Uterus (tissue), 4 donors: ENCODE measurements around the gene SNTG2. TPM values are rescaled to one million over a fixed set of nuclear protein-coding genes. Genes with fewer than 3 reads are reported as not detected.

Experiments used
- DNase-seq, 2 donors: peaks; one replicate each; pipeline ENCODE4 v3.0.0-alpha.2; 2019 to 2020
- H3K27ac ChIP-seq, 2 donors: fragments of 200-600 bp; sonication (generic); 1 replicate in 1 of 2; 2 replicates in 1 of 2; pipeline ENCODE4 v1.5.1; 2016 to 2018
- H3K27me3 ChIP-seq, 2 donors: fragments of 200-600 bp; sonication (generic); one replicate each; pipeline ENCODE4 v1.5.1; 2018 to 2019; ENCODE audit warnings: control low read depth in 1 of 2
- H3K36me3 ChIP-seq, 2 donors: fragments of 200-600 bp; sonication (generic); one replicate each; pipeline ENCODE4 v1.5.1; 2019; ENCODE audit warnings: control low read depth in 1 of 2
- H3K4me1 ChIP-seq, 2 donors: fragments of 200-600 bp; sonication (generic); one replicate each; pipeline ENCODE4 v1.5.1; 2018 to 2019; ENCODE audit warnings: control low read depth in 1 of 2
- H3K4me3 ChIP-seq, 2 donors: fragments of 200-600 bp; sonication (generic); 1 replicate in 1 of 2; 2 replicates in 1 of 2; pipeline ENCODE4 v1.5.1; 2018 to 2019; ENCODE audit warnings: mild to moderate bottlenecking in 1 of 2
- H3K9me3 ChIP-seq, 2 donors: fragments of 200-600 bp; sonication (generic); one replicate each; pipeline ENCODE4 v1.5.1; 2019; ENCODE audit warnings: control low read depth in 1 of 2
- POLR2A ChIP-seq, 2 donors: fragments of 450-650 bp; IDR thresholded peaks; one replicate each; pipeline ENCODE4 v1.6.1; 2016; ENCODE audit warnings: antibody characterized with exemption in 2 of 2, mild to moderate bottlenecking in 1 of 2, moderate library complexity in 1 of 2
- intact Hi-C: fragments of 100-400 bp; cut with DNase I; formaldehyde crosslinking; loops from one replicate; pipeline ENCODE4 v1.15.1; 2023; ENCODE audit warnings: low total_unique reads
- total RNA-seq, 4 donors: library from RNA; depleted of rRNA in 3 of 4; stranded (reverse); fragments of >200 nt in 3 of 4; gene quantifications; one replicate each; pipeline versions ENCODE4 v1.1.0 to v1.2.4, GENCODE V29; 2014 to 2023
- TF ChIP-seq, protein P1 (sequence below), 4 experiments: fragments of 200-600 bp in 2 of 4; fragments of 450-650 bp in 2 of 4; sonication (generic) in 2 of 4; IDR thresholded peaks; one replicate each; pipeline ENCODE4 v1.5.1; 2016 to 2019; ENCODE audit warnings: antibody characterized with exemption in 4 of 4, mild to moderate bottlenecking in 2 of 4, moderate library complexity in 1 of 4
- donor health status: DM: yes; HTN: yes; CAD: no.

The SNTG2 gene
- total RNA-seq, 4 donors from 2014 or later: 3.2 to 46.2 (median 31.4) TPM

DNA sequence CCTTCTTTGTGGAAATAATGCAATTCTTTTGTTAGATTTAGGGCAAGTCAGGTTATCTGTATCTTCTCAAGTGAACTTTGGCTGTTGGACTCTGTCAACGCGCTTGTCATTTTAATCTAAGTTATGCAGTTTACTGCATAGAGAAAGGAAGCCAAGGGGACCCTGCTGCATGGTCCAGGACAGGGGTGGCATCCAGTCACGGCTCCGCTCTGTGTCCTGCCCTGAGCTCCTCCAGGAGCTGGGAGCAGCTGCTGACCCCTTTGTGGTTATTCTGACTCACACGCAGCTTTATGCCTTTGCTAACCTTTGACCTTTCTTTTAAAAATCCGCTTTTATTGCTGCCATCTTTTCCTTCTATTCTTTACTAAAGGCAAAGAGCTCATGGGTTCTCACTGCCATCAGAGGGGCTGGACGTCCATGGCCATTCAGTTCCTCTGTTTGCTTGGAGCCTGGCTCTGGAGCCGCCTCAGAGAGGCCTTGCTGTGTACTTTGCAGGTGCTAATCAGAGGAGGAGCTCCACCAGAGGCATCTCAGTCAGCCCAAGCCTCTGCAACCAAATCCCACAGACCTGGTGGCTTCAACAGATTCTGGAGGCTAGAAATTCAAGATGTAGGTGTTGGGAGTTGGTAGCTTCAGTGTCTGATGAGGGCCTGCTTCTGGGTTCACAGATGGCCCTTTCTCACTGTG lies 39.3 kb downstream of the SNTG2 start:
- H3K36me3 ChIP-seq: no peaks in the 10 kb centered on the region
- no peaks in the 10 kb centered on the region for H3K9me3 ChIP-seq
- H3K4me1 ChIP-seq: no peaks in the 10 kb centered on the region
- H3K27ac ChIP-seq: no peak overlapping the region
- TF ChIP-seq, protein P1, sequence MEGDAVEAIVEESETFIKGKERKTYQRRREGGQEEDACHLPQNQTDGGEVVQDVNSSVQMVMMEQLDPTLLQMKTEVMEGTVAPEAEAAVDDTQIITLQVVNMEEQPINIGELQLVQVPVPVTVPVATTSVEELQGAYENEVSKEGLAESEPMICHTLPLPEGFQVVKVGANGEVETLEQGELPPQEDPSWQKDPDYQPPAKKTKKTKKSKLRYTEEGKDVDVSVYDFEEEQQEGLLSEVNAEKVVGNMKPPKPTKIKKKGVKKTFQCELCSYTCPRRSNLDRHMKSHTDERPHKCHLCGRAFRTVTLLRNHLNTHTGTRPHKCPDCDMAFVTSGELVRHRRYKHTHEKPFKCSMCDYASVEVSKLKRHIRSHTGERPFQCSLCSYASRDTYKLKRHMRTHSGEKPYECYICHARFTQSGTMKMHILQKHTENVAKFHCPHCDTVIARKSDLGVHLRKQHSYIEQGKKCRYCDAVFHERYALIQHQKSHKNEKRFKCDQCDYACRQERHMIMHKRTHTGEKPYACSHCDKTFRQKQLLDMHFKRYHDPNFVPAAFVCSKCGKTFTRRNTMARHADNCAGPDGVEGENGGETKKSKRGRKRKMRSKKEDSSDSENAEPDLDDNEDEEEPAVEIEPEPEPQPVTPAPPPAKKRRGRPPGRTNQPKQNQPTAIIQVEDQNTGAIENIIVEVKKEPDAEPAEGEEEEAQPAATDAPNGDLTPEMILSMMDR (IDR thresholded peaks at IDR 0.05): no peak
- TF ChIP-seq POLR2A (IDR thresholded peaks at IDR 0.05): no peak
- intact Hi-C loops: no loop called here
- H3K4me3 ChIP-seq: no peak overlapping the region
- H3K27me3 ChIP-seq: no peaks in the 10 kb centered on the region
- no peak for DNase-seq

DNA sequence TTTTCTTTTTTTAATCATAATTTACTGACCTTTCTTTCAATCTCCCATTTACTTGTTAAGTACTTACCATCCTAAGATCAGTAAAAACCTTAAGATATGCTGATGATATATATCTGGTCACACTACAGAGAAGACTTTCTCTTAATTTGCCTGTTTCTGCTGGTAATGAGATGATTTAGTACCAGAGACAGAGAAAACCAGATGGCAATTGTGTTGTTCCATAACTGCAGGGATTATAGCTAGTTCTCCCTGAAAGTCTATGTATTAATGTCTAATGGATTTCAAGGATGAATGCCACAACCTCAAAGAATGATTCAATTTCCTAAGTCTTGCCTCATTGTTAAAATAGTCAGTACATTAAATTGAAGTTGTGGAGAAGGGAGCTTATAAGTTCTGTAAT lies 40.3 kb downstream of the SNTG2 start:
- DNase-seq: no peak
- no peaks in the 10 kb centered on the region for H3K36me3 ChIP-seq
- H3K27me3 ChIP-seq: no peaks in the 10 kb centered on the region
- H3K4me1 ChIP-seq: no peaks in the 10 kb centered on the region
- H3K9me3 ChIP-seq: no peaks in the 10 kb centered on the region
- no peak overlapping the region for H3K4me3 ChIP-seq
- intact Hi-C loops: no loop called here
- no peak for TF ChIP-seq POLR2A (IDR thresholded peaks at IDR 0.05)
- TF ChIP-seq, protein P1 (IDR thresholded peaks at IDR 0.05): no peak
- no peak overlapping the region for H3K27ac ChIP-seq

DNA sequence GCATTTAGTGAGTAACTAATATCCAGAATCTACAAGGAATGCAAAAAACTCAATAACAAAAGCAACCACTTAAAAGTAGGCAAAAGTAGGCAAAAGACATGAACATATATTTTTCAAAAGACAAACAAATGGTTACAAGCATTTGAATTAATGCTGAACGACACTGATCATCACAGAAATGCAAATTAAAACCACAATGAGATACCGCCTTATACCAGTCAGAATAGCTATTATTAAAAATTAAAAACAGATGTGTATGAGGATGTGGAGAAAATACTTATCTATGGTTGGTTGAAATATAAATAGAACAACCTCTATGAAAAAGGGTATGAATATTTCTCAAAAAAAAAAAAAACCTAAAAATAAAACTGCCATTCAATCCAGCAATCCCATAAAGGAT lies 51.7 kb downstream of the SNTG2 start:
- H3K9me3 ChIP-seq: no peaks in the 10 kb centered on the region
- no peaks in the 10 kb centered on the region for H3K4me1 ChIP-seq
- H3K27ac ChIP-seq: no peak overlapping the region
- no peaks in the 10 kb centered on the region for H3K27me3 ChIP-seq
- no peak overlapping the region for H3K4me3 ChIP-seq
- no peak for DNase-seq
- no peaks in the 10 kb centered on the region for H3K36me3 ChIP-seq
- TF ChIP-seq, protein P1 (IDR thresholded peaks at IDR 0.05): no peak
- no peak for TF ChIP-seq POLR2A (IDR thresholded peaks at IDR 0.05)
- intact Hi-C loops: no loop called here

DNA sequence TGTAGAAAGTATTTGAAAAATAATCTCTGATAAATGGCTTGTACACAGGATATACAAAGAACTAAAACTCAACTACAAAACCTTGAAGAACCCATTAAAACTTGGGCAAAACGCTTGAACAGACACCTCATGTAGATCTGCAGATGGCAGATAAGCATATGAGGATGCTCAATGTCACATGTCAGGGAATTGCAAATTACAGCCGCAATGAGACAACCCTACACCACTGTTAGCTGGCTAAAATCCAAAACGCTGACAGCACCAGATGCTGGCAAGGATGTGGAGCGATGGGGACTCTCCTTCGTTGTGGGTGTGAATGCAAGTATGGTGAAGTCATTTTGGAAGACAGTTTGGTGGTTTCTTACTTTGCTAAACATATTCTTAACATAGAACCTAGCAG lies 53.7 kb downstream of the SNTG2 start:
- no peak for DNase-seq
- Histone ChIP-seq H3K27me3 (no peaks in the 10 kb centered on the region), H3K9me3 (no peaks in the 10 kb centered on the region), H3K4me3 (no peak overlapping the region), H3K27ac (no peak overlapping the region), H3K36me3 (no peaks in the 10 kb centered on the region), H3K4me1 (no peaks in the 10 kb centered on the region)
- intact Hi-C loops: no loop called here
- TF ChIP-seq POLR2A (IDR thresholded peaks at IDR 0.05): no peak
- TF ChIP-seq, protein P1 (IDR thresholded peaks at IDR 0.05): no peak

DNA sequence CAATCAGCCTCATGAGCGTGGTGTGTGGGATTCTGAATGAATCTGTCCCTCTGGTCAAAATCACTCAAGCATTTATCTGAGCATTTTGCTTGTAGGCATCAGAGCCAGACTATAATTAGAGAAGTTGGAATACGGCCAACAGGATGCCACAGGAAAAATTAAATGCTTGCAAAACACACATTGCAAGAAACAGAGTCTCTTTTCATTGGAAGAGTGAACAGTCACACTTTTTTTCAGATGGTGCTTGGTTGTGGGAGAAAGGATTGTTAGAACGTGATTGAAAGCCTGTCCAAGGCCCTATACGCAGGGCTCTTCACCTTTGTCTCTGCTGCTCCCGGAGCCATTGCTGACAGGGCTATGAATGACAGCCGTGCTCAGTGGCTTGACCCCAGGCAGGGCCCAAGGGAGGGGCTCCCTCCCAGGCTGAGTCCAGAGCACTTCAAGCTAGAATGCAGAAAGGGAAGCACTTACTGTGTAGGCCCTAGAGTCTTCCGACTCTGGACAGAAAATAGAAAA lies 59.8 kb downstream of the SNTG2 start:
- no peak overlapping the region for H3K27ac ChIP-seq
- intact Hi-C loops: no loop called here
- TF ChIP-seq, protein P1 (IDR thresholded peaks at IDR 0.05): no peak
- TF ChIP-seq POLR2A (IDR thresholded peaks at IDR 0.05): no peak
- no peak overlapping the region for H3K4me3 ChIP-seq
- no peaks in the 10 kb centered on the region for H3K27me3 ChIP-seq
- no peak for DNase-seq
- H3K9me3 ChIP-seq: no peaks in the 10 kb centered on the region
- no peaks in the 10 kb centered on the region for H3K4me1 ChIP-seq
- H3K36me3 ChIP-seq: no peaks in the 10 kb centered on the region
